Measurements from ENCODE around the gene DUSP28. TPM values are rescaled to one million over a fixed set of nuclear protein-coding genes. Genes with fewer than 3 reads are reported as not detected.

Gene DUSP28
- total and polyA plus RNA-seq, 2 donors (not counting 1 experiment from before 2014, with no cell fraction given), result 19.0 to 19.1 TPM

DNA sequence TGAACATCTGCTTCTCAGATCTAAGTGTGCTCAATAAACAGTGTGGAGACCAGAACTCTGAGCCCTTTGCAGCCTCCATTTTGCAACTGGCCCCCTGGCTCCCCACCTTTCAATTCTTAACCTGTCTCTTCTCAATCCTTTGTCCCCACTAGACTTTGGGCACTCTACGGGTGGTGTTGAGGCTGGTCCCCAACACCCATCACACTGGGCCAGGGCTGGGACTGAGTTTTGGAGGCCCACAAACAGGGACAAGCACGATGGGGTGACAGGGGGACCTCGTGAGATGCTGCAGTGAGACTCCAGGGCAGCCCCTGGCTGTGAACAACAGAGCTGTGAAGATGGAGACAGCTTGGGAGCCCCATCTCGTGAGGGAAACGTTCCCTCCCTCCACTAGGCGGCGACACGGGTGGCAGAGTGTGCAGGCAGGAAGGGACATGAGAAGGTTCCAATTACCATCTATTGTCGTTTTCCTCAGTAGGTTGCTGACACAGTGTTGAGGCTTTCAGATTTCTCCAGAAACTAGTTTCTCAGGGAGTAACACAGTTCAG lies 3.5 kb upstream of the DUSP28 start:
- Histone ChIP-seq H3K36me3 (replicated peaks in 1 of 2; ENCODE audit: control extremely low read depth in 1 of 2, control insufficient read depth in 1 of 2, extremely low read depth in 1 of 2, insufficient read depth in 2 of 2, low read length in 1 of 2) (peaks cover 1 to 19% of the 10 kb centered on the region in 2 experiments), H2AFZ (ENCODE audit: insufficient read depth, low read depth, low read length, poor library complexity, severe bottlenecking) (no peak overlapping the region), H3K9me3 (ENCODE audit: control extremely low read depth in 1 of 3, control insufficient read depth in 2 of 3, insufficient read depth in 1 of 3, low read length in 2 of 3) (no peaks in the 10 kb centered on the region), H4K20me1 (ENCODE audit: control insufficient read depth, insufficient read depth, low read length, poor library complexity, severe bottlenecking) (peaks cover 72% of the 10 kb centered on the region), H3K27me3 (replicated peaks in 1 of 4; ENCODE audit: control extremely low read depth in 1 of 4, control insufficient read depth in 3 of 4, insufficient read depth in 4 of 4, low read length in 3 of 4) (no peaks in the 10 kb centered on the region), H3K27ac (ENCODE audit: low read length in 2 of 2) (no peak overlapping the region), H3K4me2 (replicated peaks; ENCODE audit: low read depth, low read length, poor library complexity, severe bottlenecking) (peak overlapping the region; percentile 74), H3K4me3 (ENCODE audit: control extremely low read depth in 1 of 5, extremely low read depth in 1 of 5, insufficient read depth in 1 of 5, low read depth in 2 of 5, low read length in 4 of 5) (no peak overlapping the region), H3K9ac (ENCODE audit: low read length) (no peak overlapping the region), H3K4me1 (ENCODE audit: control insufficient read depth in 2 of 2, insufficient read depth in 2 of 2, low read length in 2 of 2) (peaks cover 38 to 43% of the 10 kb centered on the region in 2 donors), H3K79me2 (ENCODE audit: control insufficient read depth, insufficient read depth, low read length) (peaks cover 64% of the 10 kb centered on the region)
- H3K9me3 Mint-ChIP-seq (ENCODE audit: insufficient read depth), result no peaks in the 10 kb centered on the region
- TF ChIP-seq EZH2 (IDR thresholded peaks at IDR 0.05; ENCODE audit: borderline replicate concordance, insufficient read depth, low read depth, low read length, poor library complexity, severe bottlenecking), result no peak
- TF ChIP-seq, protein P1, sequence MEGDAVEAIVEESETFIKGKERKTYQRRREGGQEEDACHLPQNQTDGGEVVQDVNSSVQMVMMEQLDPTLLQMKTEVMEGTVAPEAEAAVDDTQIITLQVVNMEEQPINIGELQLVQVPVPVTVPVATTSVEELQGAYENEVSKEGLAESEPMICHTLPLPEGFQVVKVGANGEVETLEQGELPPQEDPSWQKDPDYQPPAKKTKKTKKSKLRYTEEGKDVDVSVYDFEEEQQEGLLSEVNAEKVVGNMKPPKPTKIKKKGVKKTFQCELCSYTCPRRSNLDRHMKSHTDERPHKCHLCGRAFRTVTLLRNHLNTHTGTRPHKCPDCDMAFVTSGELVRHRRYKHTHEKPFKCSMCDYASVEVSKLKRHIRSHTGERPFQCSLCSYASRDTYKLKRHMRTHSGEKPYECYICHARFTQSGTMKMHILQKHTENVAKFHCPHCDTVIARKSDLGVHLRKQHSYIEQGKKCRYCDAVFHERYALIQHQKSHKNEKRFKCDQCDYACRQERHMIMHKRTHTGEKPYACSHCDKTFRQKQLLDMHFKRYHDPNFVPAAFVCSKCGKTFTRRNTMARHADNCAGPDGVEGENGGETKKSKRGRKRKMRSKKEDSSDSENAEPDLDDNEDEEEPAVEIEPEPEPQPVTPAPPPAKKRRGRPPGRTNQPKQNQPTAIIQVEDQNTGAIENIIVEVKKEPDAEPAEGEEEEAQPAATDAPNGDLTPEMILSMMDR (IDR thresholded peaks at IDR 0.05), result peak; percentile 52
- H3K4me3 Mint-ChIP-seq, result peak overlapping the region; percentile 61
- DNase-seq (peak; percentile 58), ATAC-seq (ENCODE audit: low read depth) (no peak)
- intact Hi-C loops (cut with micrococcal nuclease), result no loop called here
- POLR2A ChIA-PET, result interaction anchor here (1.3 to 1.9 kb wide), 2 partner anchors 10 to 30 kb away, joined by 4 read pairs; partner anchors contain the start of gene CAPN10
- peak overlapping the region; percentile 26 for H3K27ac Mint-ChIP-seq
- 62% methylated on average over 4 of the region's 9 CpGs for WGBS (ENCODE audit: insufficient coverage)
- peaks cover 50% of the 10 kb centered on the region for H3K4me1 Mint-ChIP-seq
- H3K27me3 Mint-ChIP-seq, result no peaks in the 10 kb centered on the region
- CTCF ChIA-PET, result interaction anchor here (1.0 to 2.4 kb wide), 3 partner anchors 10 to 42 kb away, joined by 3 to 12 read pairs (median 11); partner anchors contain the start of gene CAPN10

- H3K4me1 Mint-ChIP-seq, result peaks cover 49% of the 10 kb centered on the region
Observed at GRCh38 chr2:240557101-240557751, 2.9 kb upstream of the DUSP28 start.

More at GRCh38 chr2:240557101-240557751, 2.9 kb upstream of the DUSP28 start:
- Histone ChIP-seq H3K9ac (ENCODE audit: low read length) (peak overlapping the region; percentile 50), H4K20me1 (ENCODE audit: control insufficient read depth, insufficient read depth, low read length, poor library complexity, severe bottlenecking) (peaks cover 72% of the 10 kb centered on the region), H3K27ac (ENCODE audit: low read length in 2 of 2) (no peak overlapping the region), H3K36me3 (replicated peaks in 1 of 2; ENCODE audit: control extremely low read depth in 1 of 2, control insufficient read depth in 1 of 2, extremely low read depth in 1 of 2, insufficient read depth in 2 of 2, low read length in 1 of 2) (peaks cover 1 to 19% of the 10 kb centered on the region in 2 experiments), H3K4me1 (ENCODE audit: control insufficient read depth in 2 of 2, insufficient read depth in 2 of 2, low read length in 2 of 2) (peaks cover 36 to 43% of the 10 kb centered on the region in 2 donors), H3K4me3 (ENCODE audit: control extremely low read depth in 1 of 5, extremely low read depth in 1 of 5, insufficient read depth in 1 of 5, low read depth in 2 of 5, low read length in 4 of 5) (peak overlapping the region in 2 of 5 experiments; percentile 18 to 40), H2AFZ (ENCODE audit: insufficient read depth, low read depth, low read length, poor library complexity, severe bottlenecking) (no peak overlapping the region), H3K9me3 (ENCODE audit: control extremely low read depth in 1 of 3, control insufficient read depth in 2 of 3, insufficient read depth in 1 of 3, low read length in 2 of 3) (no peaks in the 10 kb centered on the region), H3K79me2 (ENCODE audit: control insufficient read depth, insufficient read depth, low read length) (peaks cover 64% of the 10 kb centered on the region), H3K4me2 (replicated peaks; ENCODE audit: low read depth, low read length, poor library complexity, severe bottlenecking) (peak overlapping the region; percentile 74), H3K27me3 (replicated peaks in 1 of 4; ENCODE audit: control extremely low read depth in 1 of 4, control insufficient read depth in 3 of 4, insufficient read depth in 4 of 4, low read length in 3 of 4) (no peaks in the 10 kb centered on the region)
- no peaks in the 10 kb centered on the region for H3K9me3 Mint-ChIP-seq (ENCODE audit: insufficient read depth)
- peak; percentile 28 for DNase-seq
- ChIA-PET CTCF (interaction anchor here (1.0 to 2.4 kb wide), 3 partner anchors 9 to 43 kb away, joined by 3 to 12 read pairs (median 11); partner anchors contain the start of gene CAPN10), POLR2A (interaction anchor here (1.3 to 1.9 kb wide), 2 partner anchors 9 to 29 kb away, joined by 4 read pairs; partner anchors contain the start of gene CAPN10)
- intact Hi-C loops (cut with micrococcal nuclease), result no loop called here
- peak overlapping the region; percentile 61 for H3K4me3 Mint-ChIP-seq
- no peak for ATAC-seq (ENCODE audit: low read depth)
- TF ChIP-seq EZH2 (IDR thresholded peaks at IDR 0.05; ENCODE audit: borderline replicate concordance, insufficient read depth, low read depth, low read length, poor library complexity, severe bottlenecking), result no peak
- TF ChIP-seq, protein P1 (IDR thresholded peaks at IDR 0.05), result no peak
- no peak overlapping the region for H3K27ac Mint-ChIP-seq
- 56% methylated on average over 51 of the region's 51 CpGs for WGBS (ENCODE audit: insufficient coverage)
- H3K27me3 Mint-ChIP-seq, result no peaks in the 10 kb centered on the region

Measured in B cell (primary cell).